HEK293 (cell line): ENCODE measurements around the gene HES7.

Experiments used
- CTCF ChIA-PET: fragments of 350-600 bp; formaldehyde crosslinking; extraction: SDS; loops from one replicate; lab custom pipeline; 2021; ENCODE audit warnings: antibody characterized with exemption; lab: Yijun Ruan, JAX
- POLR2A ChIA-PET: fragments of 300-600 bp; formaldehyde crosslinking; extraction: SDS; loops from one replicate; lab custom pipeline; 2020; ENCODE audit warnings: antibody characterized with exemption, inconsistent platforms; lab: Yijun Ruan, JAX
- H3K27ac ChIP-seq: fragments of 200-500 bp; sonication (Bioruptor generic); 2 replicates; pipeline ENCODE4 v1.5.1; 2014; ENCODE audit warnings: low read depth, low read length, control low read depth, inconsistent platforms; ENCODE audit errors: extremely low read depth
- H3K36me3 ChIP-seq, 2 experiments: fragments of 200-500 bp in 1 of 2; sonication (Bioruptor generic) in 1 of 2; 1 replicate in 1 of 2; 2 replicates in 1 of 2; pipeline ENCODE4 v1.5.1; 2014 to 2017; ENCODE audit warnings: inconsistent platforms in 2 of 2, low read length in 2 of 2; ENCODE audit not compliant: control insufficient read depth in 2 of 2, insufficient read depth in 1 of 2
- H3K4me1 ChIP-seq: fragments of 200-500 bp; sonication (Bioruptor generic); 2 replicates; pipeline ENCODE4 v1.5.1; 2014; ENCODE audit warnings: mild to moderate bottlenecking, low read length, inconsistent platforms; ENCODE audit not compliant: control insufficient read depth, insufficient read depth
- H3K4me3 ChIP-seq: 2 replicates; pipeline ENCODE4 v1.5.1; 2011; ENCODE audit warnings: low read depth, mild to moderate bottlenecking, control low read depth, low read length, moderate library complexity
- H3K9me3 ChIP-seq: fragments of 200-500 bp; sonication (Bioruptor generic); 2 replicates; pipeline ENCODE4 v1.5.1; 2014; ENCODE audit warnings: low read depth, low read length, inconsistent platforms; ENCODE audit not compliant: control insufficient read depth, insufficient read depth
- BCL11B ChIP-seq: fragments of 450-650 bp; formaldehyde crosslinking; IDR thresholded peaks from 2 replicates; pipeline ENCODE4 v1.5.1; 2016; ENCODE audit warnings: low read depth, missing biosample characterization, missing genetic modification characterization
- BCL6B ChIP-seq: fragments of 450-650 bp; formaldehyde crosslinking; IDR thresholded peaks from 2 replicates; pipeline ENCODE4 v1.5.1; 2017; ENCODE audit warnings: missing biosample characterization, missing genetic modification characterization
- ELK4 ChIP-seq: IDR thresholded peaks from 2 replicates; pipeline ENCODE4 v1.6.1; 2011; ENCODE audit warnings: mild to moderate bottlenecking, low read depth, low read length, borderline replicate concordance
- GLIS2 ChIP-seq: fragments of 450-650 bp; formaldehyde crosslinking; IDR thresholded peaks from 2 replicates; pipeline ENCODE4 v1.5.1; 2016; ENCODE audit warnings: missing biosample characterization, missing genetic modification characterization
- HIC1 ChIP-seq: fragments of 450-650 bp; formaldehyde crosslinking; IDR thresholded peaks from 2 replicates; pipeline ENCODE4 v1.5.1; 2016; ENCODE audit warnings: missing biosample characterization, missing genetic modification characterization
- KLF16 ChIP-seq: fragments of 450-650 bp; formaldehyde crosslinking; IDR thresholded peaks from 2 replicates; pipeline ENCODE4 v1.5.1; 2017; ENCODE audit warnings: missing biosample characterization, missing genetic modification characterization
- KLF8 ChIP-seq: fragments of 450-650 bp; formaldehyde crosslinking; IDR thresholded peaks from 2 replicates; pipeline ENCODE4 v1.5.1; 2016; ENCODE audit warnings: missing biosample characterization, missing genetic modification characterization
- KLF9 ChIP-seq: fragments of 450-650 bp; formaldehyde crosslinking; IDR thresholded peaks from 2 replicates; pipeline ENCODE4 v1.5.1; 2016; ENCODE audit warnings: missing biosample characterization, missing genetic modification characterization, low read depth
- OSR2 ChIP-seq: fragments of 450-650 bp; formaldehyde crosslinking; IDR thresholded peaks from 2 replicates; pipeline ENCODE4 v1.5.1; 2016; ENCODE audit warnings: missing biosample characterization, missing genetic modification characterization
- SP2 ChIP-seq: fragments of 450-650 bp; formaldehyde crosslinking; IDR thresholded peaks from 2 replicates; pipeline ENCODE4 v1.5.1; 2016; ENCODE audit warnings: missing biosample characterization, missing genetic modification characterization
- TSHZ1 ChIP-seq: fragments of 450-650 bp; formaldehyde crosslinking; IDR thresholded peaks from 2 replicates; pipeline ENCODE4 v1.5.1; 2016; ENCODE audit warnings: missing biosample characterization, missing genetic modification characterization, borderline replicate concordance
- ZBTB17 ChIP-seq: fragments of 450-650 bp; formaldehyde crosslinking; IDR thresholded peaks from 2 replicates; pipeline ENCODE4 v1.5.1; 2016; ENCODE audit warnings: missing biosample characterization, missing genetic modification characterization
- ZBTB21 ChIP-seq: fragments of 450-650 bp; formaldehyde crosslinking; IDR thresholded peaks from 2 replicates; pipeline ENCODE4 v1.5.1; 2017; ENCODE audit warnings: missing biosample characterization, missing genetic modification characterization
- ZBTB26 ChIP-seq: fragments of 450-650 bp; formaldehyde crosslinking; optimal IDR thresholded peaks from 2 replicates; pipeline ENCODE3; 2016; ENCODE audit warnings: missing biosample characterization, mild to moderate bottlenecking, missing genetic modification characterization
- ZBTB8A ChIP-seq: fragments of 450-650 bp; formaldehyde crosslinking; IDR thresholded peaks from 2 replicates; pipeline ENCODE4 v1.5.1; 2016; ENCODE audit warnings: missing biosample characterization, missing genetic modification characterization
- ZNF274 ChIP-seq, 2 experiments: fragments of 200-500 bp in 1 of 2; fragments of 450-650 bp in 1 of 2; sonication (Bioruptor generic) in 1 of 2; formaldehyde crosslinking in 1 of 2; IDR thresholded peaks; 2 replicates each; pipeline versions ENCODE4 v1.5.1 to v1.6.1; 2014 to 2016; ENCODE audit warnings: borderline replicate concordance in 1 of 2, inconsistent platforms in 1 of 2, low read length in 1 of 2, missing biosample characterization in 1 of 2, missing genetic modification characterization in 1 of 2
- ZNF354C ChIP-seq: fragments of 450-650 bp; formaldehyde crosslinking; IDR thresholded peaks from 2 replicates; pipeline ENCODE4 v1.5.1; 2016; ENCODE audit warnings: missing biosample characterization, missing genetic modification characterization, low read depth, borderline replicate concordance
- ZNF404 ChIP-seq: fragments of 450-650 bp; formaldehyde crosslinking; IDR thresholded peaks from 2 replicates; pipeline ENCODE4 v1.5.1; 2017; ENCODE audit warnings: missing biosample characterization, missing genetic modification characterization
- ZNF423 ChIP-seq: fragments of 450-650 bp; formaldehyde crosslinking; IDR thresholded peaks from 2 replicates; pipeline ENCODE4 v1.5.1; 2016; ENCODE audit warnings: missing biosample characterization, missing genetic modification characterization
- ZNF426 ChIP-seq: fragments of 450-650 bp; formaldehyde crosslinking; IDR thresholded peaks from 2 replicates; pipeline ENCODE4 v1.5.1; 2017; ENCODE audit warnings: missing biosample characterization, missing genetic modification characterization, mild to moderate bottlenecking, inconsistent platforms, moderate library complexity
- ZNF473 ChIP-seq: fragments of 450-650 bp; formaldehyde crosslinking; IDR thresholded peaks from 2 replicates; pipeline ENCODE4 v1.5.1; 2017; ENCODE audit warnings: missing biosample characterization, missing genetic modification characterization
- ZNF571 ChIP-seq: fragments of 450-650 bp; formaldehyde crosslinking; IDR thresholded peaks from 2 replicates; pipeline ENCODE4 v1.5.0; 2017; ENCODE audit warnings: missing biosample characterization, missing genetic modification characterization
- ZNF626 ChIP-seq: fragments of 450-650 bp; sonication (Bioruptor Pico); formaldehyde crosslinking; IDR thresholded peaks from 2 replicates; pipeline ENCODE4 v1.5.1; 2018; ENCODE audit warnings: missing biosample characterization, missing genetic modification characterization, inconsistent platforms
- ZNF654 ChIP-seq: fragments of 450-650 bp; formaldehyde crosslinking; IDR thresholded peaks from 2 replicates; pipeline ENCODE4 v1.5.1; 2016; ENCODE audit warnings: low read depth, missing biosample characterization, missing genetic modification characterization
- ZNF692 ChIP-seq: fragments of 450-650 bp; formaldehyde crosslinking; IDR thresholded peaks from 2 replicates; pipeline ENCODE4 v1.5.1; 2016; ENCODE audit warnings: missing biosample characterization, missing genetic modification characterization
- ZSCAN30 ChIP-seq: fragments of 450-650 bp; IDR thresholded peaks from 2 replicates; pipeline ENCODE4 v1.5.1; 2018; ENCODE audit warnings: missing biosample characterization, mild to moderate bottlenecking, missing genetic modification characterization, moderate library complexity

The HES7 gene

GRCh38 chr17:8156246-8156992 is 32.5 kb upstream of the HES7 start:
- H3K9me3 ChIP-seq = no peaks in the 10 kb centered on the region
- peaks cover 15 to 28% of the 10 kb centered on the region in 2 experiments; a peak in 2 of 3 replicates for H3K36me3 ChIP-seq
- H3K4me3 ChIP-seq = peak overlapping the region; percentile 45
- peak overlapping the region; percentile 69 for H3K27ac ChIP-seq
- CTCF ChIA-PET = interaction anchor here (0.6 to 7.3 kb wide), 9 partner anchors 11 to 96 kb away, joined by 3 to 91 read pairs (median 5); partner anchors contain the start of gene ALOXE3
- POLR2A ChIA-PET = interaction anchor here (0.6 to 4.6 kb wide), 20 partner anchors 9 to 299 kb away, joined by 3 to 34 read pairs (median 6); partner anchors contain the start of genes ALOXE3, AURKB, BORCS6 and CTC1
- peaks cover 31% of the 10 kb centered on the region for H3K4me1 ChIP-seq
- TF ChIP-seq ZNF571 = no peak
- no peak for TF ChIP-seq BCL6B (tag by site-specific recombination)
- no peak for TF ChIP-seq ZNF626 (tag by site-specific recombination)
- no peak for TF ChIP-seq ZNF274 (IDR thresholded peaks at IDR 0.05; ENCODE audit: low read length)
- no peak for TF ChIP-seq ZNF274 (tag by site-specific recombination; IDR thresholded peaks at IDR 0.05; ENCODE audit: borderline replicate concordance)
- 0 out of 2 replicates have a peak, but pooled peaks have one; percentile 46 for TF ChIP-seq ELK4
- TF ChIP-seq ZNF473 (tag by site-specific recombination) = no peak
- peak; percentile 91 for TF ChIP-seq ZNF692 (tag by site-specific recombination)
- TF ChIP-seq SP2 = peak; percentile 100
- TF ChIP-seq KLF16 = peak; percentile 95
- TF ChIP-seq ZNF354C = no peak
- peak; percentile 72 for TF ChIP-seq ZBTB21
- no peak for TF ChIP-seq ZNF654 (tag by site-specific recombination)
- TF ChIP-seq TSHZ1 = no peak
- TF ChIP-seq ZBTB26 (tag by site-specific recombination) = peak; percentile 72
- TF ChIP-seq ZNF423 (tag by site-specific recombination) = no peak
- TF ChIP-seq ZBTB8A (tag by site-specific recombination) = no peak; the same call in none of the 2 replicates
- no peak for TF ChIP-seq BCL11B (tag by site-specific recombination)
- peak; percentile 85 for TF ChIP-seq OSR2
- TF ChIP-seq KLF8 (tag by site-specific recombination) = peak; percentile 83
- TF ChIP-seq ZBTB17 = peak; percentile 94
- TF ChIP-seq GLIS2 (tag by site-specific recombination) = peak; percentile 94
- peak; percentile 46; the same call in 1 of the 2 replicates for TF ChIP-seq ZSCAN30 (tag by site-specific recombination)
- TF ChIP-seq ZNF404 (tag by site-specific recombination) = no peak
- peak; percentile 85 for TF ChIP-seq HIC1 (tag by site-specific recombination)
- TF ChIP-seq KLF9 (tag by site-specific recombination) = peak; percentile 99
- TF ChIP-seq ZNF426 (tag by site-specific recombination) = no peak
